Activated CD4-positive, alpha-beta T cell treated with anti-CD3 and anti-CD28 coated beads for 24 hours (primary cell): Measurements from ENCODE around the gene EP400.

Experiments
- DNase-seq, 2 donors: peaks; one replicate each; pipeline ENCODE4 v3.0.0-alpha.2; 2020; ENCODE audit warnings: low read depth in 2 of 2

The EP400 gene

DNA sequence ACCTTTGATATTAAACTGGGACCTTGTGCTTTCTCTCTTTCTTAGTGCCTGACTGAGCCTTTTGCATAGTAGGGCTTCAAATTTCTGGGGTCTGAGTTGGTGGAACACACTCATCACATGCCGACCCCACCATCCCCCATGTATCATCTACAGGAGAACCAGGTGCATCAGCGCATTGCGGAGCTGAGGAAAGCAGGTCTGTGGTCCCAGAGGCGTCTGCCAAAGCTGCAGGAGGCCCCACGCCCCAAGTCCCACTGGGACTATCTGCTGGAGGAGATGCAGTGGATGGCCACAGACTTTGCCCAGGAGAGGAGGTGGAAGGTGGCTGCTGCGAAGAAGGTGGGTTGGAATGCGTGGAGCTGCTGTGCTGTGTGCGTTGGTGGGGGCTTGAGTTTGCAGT lies 37.8 kb downstream of the EP400 start:
- no peak for DNase-seq

DNA sequence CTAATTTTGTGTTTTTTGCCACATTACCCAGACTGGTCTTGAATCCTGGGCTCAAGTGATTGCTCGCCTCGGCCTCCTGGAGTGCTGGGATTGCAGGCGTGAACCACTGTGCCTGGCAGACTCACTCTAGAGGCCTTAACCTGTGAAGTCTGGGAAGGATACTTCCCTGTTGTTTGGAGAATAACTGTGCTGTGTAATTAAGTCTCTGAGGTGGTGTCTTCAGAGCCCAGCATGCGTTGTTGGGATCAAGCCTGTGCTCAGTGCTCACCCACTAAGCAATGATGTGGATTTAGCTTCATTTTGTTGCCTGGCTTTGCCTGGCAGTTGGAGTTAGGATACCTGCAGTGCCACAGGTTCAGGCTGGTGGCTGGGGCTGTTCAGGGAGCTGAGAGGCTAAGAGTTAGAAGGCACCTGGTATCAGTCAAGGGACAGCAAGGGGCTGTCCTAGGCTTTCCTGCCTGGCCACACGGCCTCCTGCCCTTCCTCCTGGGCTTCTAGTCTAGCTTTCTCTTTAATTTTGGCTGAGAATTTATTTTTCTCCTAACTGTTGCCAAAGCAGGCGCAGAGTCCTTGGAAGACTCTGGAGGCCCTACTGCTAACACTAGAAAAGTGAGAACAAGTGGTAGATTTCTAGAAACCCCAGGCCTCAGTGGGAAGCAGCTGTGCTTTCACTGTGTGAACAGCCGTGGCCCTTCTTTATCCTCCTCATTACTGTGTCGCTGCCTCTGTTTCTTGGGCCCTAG lies 38.5 kb downstream of the EP400 start:
- no peak for DNase-seq

DNA sequence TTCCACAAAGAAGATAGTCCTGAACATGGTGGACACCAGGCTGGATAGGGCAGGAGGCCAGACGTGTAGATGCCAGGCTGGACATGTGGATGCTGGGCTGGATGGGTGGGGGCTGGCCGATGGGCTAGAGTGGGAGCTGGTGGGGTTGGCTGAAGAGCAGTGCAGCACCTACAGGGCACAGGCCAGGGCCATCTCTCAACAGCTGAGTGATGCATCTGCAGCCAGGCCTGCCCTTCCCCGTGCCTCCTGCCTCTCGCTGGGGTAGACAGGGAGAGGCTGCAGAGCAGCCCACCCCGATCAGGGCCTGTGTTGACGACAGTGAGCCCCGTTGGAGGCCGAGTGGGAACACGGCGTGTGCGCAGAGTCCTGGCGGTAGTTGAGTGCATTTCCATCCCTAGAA lies 39.3 kb downstream of the EP400 start:
- no peak for DNase-seq

GRCh38 chr12:131990066-131990979 lies 40.6 kb downstream of the EP400 start:
- no peak for DNase-seq

GRCh38 chr12:131990980-131991305 lies 41.2 kb downstream of the EP400 start:
- no peak for DNase-seq

GRCh38 chr12:131991816-131992430 lies 42.2 kb downstream of the EP400 start:
- no peak for DNase-seq

DNA sequence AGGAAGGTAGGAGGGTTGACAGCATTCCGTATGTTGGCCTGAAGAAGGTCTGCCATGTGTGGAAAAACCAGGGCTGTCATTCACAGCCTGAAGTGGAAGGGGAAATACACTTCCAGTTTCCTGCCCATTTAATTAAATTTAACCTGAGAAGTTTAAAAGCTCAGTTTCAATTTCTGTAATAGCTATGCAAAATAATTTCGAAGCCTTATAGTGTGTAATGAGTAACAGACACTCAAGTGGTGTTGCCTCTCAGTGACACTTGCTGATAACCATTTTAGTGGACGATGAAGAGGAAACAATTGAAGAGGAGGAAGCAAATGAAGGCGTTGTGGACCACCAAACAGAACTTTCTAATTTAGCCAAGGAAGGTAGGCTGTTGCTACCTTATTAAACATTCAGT lies 44.8 kb downstream of the EP400 start:
- DNase-seq: no peak

DNA sequence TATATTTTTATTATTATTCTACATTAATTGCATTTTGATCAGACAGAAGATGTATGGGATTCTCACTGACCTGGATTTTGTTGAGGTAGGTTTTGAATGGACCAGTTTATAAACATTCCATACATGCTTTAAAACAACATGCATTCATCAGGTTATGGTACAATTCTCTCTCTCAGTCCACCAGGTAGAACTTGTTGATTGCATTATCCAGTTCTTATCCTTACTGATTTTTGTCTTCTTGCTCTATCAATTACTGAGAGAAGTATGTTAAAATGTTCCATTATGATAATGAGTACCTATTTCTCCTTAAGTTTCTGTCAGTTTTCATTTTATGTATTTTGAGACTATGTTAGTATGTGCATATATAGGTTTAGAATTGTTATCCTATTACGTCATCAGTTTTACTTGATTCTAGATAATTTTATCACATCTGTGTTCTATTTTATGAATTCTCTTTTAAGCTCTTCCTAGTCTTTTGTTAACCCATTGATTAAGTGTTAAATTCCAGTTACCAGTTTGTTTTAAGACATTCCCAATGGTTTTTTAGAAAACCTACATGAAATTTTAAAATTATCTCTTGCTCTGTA lies 50.6 kb downstream of the EP400 start:
- DNase-seq: no peak

DNA sequence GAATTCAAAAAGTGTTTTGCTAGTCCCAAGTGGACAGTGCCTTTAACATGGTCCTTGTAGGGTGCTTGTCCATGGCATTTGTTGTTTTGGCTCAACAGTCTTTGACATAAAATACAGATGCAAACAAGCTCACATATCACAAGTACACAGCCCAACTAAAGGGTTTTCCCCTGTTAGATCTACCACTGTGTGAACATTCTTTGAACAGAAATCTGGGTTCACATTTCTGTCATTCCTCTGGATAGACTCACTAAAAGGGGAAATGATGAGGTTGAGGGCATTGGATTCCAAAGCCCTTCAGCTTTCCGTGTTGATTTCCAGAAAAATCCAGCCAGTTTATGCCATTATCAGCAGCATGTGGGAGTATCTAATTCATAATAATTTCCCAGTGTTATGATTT lies 54.1 kb downstream of the EP400 start:
- no peak for DNase-seq

DNA sequence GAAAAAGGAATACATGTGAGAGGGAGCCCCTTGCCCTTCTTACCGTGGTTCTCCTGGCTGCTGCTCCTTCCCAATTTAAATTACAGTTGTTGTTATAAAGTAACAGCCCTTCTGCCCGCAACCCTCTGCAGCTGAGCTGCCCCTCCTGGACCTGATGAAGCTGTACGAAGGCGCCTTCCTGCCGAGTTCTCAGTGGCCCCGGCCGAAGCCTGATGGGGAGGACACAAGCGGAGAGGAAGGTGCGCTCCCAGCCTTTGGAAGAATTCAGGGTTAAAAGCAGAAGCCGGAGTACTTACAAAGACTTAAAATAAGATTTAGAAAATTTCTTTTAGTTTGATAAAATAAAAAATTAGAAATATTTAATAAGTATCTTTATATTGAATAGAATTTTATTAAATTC lies 55.2 kb downstream of the EP400 start:
- DNase-seq: no peak

DNA sequence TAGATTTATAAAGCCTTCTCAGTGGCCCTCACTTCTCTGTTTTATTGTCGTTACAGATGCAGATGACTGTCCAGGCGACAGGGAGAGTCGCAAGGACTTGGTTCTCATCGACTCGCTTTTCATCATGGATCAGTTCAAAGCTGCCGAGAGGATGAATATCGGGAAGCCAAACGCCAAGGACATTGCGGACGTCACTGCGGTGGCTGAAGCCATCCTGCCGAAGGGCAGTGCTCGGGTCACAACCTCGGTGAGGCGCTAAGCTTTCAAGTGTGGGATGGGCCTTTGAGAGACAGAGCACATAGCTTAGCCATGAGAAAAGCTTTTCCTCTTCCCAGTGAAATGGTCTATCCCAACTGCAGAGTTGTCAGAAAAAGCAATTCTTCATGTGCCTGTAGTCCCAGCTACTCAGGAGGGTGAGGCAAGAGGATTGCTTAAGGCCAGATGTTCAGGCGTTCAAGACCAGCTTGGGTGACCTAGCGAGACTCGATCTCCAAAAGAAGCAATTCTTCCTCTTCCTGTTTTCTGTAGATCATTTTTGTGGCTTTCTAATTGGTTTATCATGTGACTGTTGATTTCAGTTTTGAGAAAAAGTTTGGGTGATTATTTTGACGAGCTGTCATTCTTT lies 56.4 kb downstream of the EP400 start:
- no peak for DNase-seq

GRCh38 chr12:132007041-132007440 lies 57.3 kb downstream of the EP400 start:
- DNase-seq: no peak

- no peak for DNase-seq
Measured at GRCh38 chr12:132009336-132009859, 59.7 kb downstream of the EP400 start.

DNA sequence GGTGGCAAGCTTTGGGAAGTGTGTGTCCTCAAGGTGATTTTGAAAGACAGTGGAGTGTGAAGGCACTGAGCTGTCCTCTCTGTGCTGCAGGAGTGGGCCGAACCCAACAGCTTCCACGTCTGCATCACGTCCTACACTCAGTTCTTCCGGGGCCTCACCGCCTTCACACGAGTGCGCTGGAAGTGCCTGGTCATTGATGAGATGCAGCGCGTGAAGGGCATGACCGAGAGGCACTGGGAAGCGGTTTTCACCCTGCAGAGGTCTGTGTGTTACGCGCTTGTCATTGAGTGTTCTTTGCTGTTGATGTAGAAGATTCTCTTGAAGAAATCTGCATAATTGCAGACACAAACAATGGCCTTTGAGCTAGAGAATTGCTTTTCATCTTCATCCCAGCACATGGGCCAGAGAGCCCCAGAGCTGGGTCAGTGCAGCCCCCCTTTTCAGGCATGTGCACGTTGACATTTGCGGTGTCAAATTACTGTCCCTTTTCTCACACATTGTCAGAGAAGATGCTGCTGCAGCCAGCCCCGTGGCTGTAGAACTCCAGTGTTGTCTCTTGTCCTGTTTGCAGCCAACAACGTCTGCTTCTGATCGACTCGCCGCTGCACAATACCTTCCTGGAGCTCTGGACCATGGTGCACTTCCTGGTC lies 63.3 kb downstream of the EP400 start:
- DNase-seq: no peak

GRCh38 chr12:132014092-132014914 lies 64.6 kb downstream of the EP400 start:
- DNase-seq: no peak

- DNase-seq: no peak
Measured at GRCh38 chr12:132014915-132015280, 65.2 kb downstream of the EP400 start.

- DNase-seq: no peak
Measured at GRCh38 chr12:132015686-132016430, 66.1 kb downstream of the EP400 start.

DNA sequence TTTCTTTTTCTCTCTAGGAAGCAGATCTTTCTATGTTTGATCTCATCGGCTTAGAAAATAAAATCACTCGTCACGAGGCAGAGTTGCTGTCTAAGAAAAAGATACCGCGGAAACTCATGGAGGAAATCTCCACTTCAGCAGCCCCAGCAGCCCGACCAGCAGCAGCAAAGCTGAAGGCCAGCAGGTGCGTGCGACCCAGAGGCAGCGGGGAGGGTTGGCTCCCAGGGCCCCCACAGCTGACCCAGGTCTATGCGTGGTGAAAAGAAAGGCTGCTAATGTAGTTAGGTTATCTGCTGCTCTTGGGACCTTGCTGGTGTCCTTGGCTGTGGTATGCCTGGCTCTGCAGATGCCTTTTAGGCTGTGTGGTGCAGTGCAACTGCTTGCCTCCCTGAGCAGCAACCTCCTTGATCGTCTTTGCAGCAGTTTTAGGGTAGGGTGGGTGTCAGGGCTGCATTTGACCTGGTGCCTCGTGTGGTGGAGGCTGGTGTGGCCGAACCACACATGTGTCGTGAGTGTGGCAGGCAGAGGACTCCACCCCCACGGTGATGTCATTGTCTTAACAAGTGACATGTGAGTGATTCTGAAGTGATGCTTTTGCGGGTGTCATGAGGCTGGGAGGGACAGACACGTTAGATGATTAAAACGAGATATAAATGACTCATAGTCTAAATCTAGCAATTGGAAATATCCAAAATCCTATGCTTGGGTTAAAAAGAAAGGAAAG lies 68.6 kb downstream of the EP400 start:
- no peak for DNase-seq

DNA sequence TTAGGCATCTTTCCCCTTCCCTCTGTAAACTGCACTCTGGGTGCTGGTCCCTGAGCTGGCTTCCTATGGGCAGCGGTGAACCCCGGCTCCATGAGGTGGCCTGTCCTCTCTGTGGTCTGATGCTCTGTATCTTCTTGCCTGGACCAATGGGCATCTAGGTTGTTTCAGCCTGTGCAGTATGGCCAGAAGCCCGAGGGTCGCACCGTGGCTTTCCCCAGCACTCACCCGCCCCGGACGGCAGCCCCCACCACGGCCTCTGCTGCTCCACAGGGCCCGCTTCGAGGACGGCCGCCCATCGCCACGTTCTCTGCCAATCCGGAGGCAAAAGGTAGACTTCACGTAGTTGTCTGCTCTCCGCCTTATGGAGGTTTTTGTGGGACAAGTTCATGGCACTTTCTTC lies 70.1 kb downstream of the EP400 start:
- no peak for DNase-seq
